ENCODE results near the gene FKBP7.
"Not testable (repeated sequence)": the region's sequence is repeated elsewhere in the genome, so short reads cannot be mapped to it uniquely, and the experiment has no call there.

Gene FKBP7

GRCh38 chr2:178484245-178485041, 6.0 kb upstream of the FKBP7 start:
- DNase-seq = peak; percentile 52

- no peak for DNase-seq
Observed at GRCh38 chr2:178482437-178482836, 4.0 kb upstream of the FKBP7 start.

GRCh38 chr2:178480227-178481181, 2.1 kb upstream of the FKBP7 start, which contains the start of gene PLEKHA3:
TSS of gene PLEKHA3 (plus strand) at chr2:178480457. CDS start at chr2:178480870, 413 bp downstream.
- DNase-seq = peak; percentile 94

GRCh38 chr2:178479758-178480226, 1.4 kb upstream of the FKBP7 start:
- peak; percentile 1 for DNase-seq

- no peak for DNase-seq
Observed at GRCh38 chr2:178479275-178479616, 846 bp upstream of the FKBP7 start.

GRCh38 chr2:178478130-178478438, 316 bp downstream of the FKBP7 start:
- peak; percentile 10 for DNase-seq

- DNase-seq = peak; percentile 13
Observed at GRCh38 chr2:178477443-178478129, 814 bp downstream of the FKBP7 start.

- DNase-seq = no peak
Observed at GRCh38 chr2:178476477-178476876, 1.9 kb downstream of the FKBP7 start.

GRCh38 chr2:178474560-178474959, 3.8 kb downstream of the FKBP7 start:
- DNase-seq = no peak

- peak; percentile 35 for DNase-seq
Observed at GRCh38 chr2:178473931-178474330, 4.5 kb downstream of the FKBP7 start.

- no peak for DNase-seq
Observed at GRCh38 chr2:178473373-178473772, 5.0 kb downstream of the FKBP7 start.

- DNase-seq = not testable (repeated sequence)
Observed at GRCh38 chr2:178471313-178471712, 7.1 kb downstream of the FKBP7 start.

- DNase-seq = no peak
Observed at GRCh38 chr2:178469219-178469849, 9.1 kb downstream of the FKBP7 start.

GRCh38 chr2:178457390-178457886, 21.0 kb downstream of the FKBP7 start:
- no peak for DNase-seq

- DNase-seq = peak; percentile 16
Observed at GRCh38 chr2:178455947-178456346, 22.5 kb downstream of the FKBP7 start.

- DNase-seq = no peak
Observed at GRCh38 chr2:178452870-178453269, 25.5 kb downstream of the FKBP7 start.

GRCh38 chr2:178452334-178452733, 26.1 kb downstream of the FKBP7 start:
- no peak for DNase-seq

- DNase-seq = peak; percentile 97
Observed at GRCh38 chr2:178450774-178451525, 27.4 kb downstream of the FKBP7 start, which contains the start of the genes PJVK and PRKRA. TSS of gene PJVK (plus strand) at chr2:178451378. CDS start at chr2:178453410, 2,032 bp downstream. TSS of gene PRKRA (minus strand) at chr2:178451175. CDS start at chr2:178451030, 145 bp downstream.

GRCh38 chr2:178450524-178450773, 28.0 kb downstream of the FKBP7 start:
- DNase-seq = no peak

- no peak for DNase-seq
Observed at GRCh38 chr2:178449700-178450523, 28.5 kb downstream of the FKBP7 start.
